Activated gamma-delta T cell treated with anti-CD3 and anti-CD28 coated beads, Interleukin-2, amount 50 U/mL, for 16 hours (primary cell): ENCODE results near the gene SLC32A1.

ENCODE experiments used
- DNase-seq: peaks from one replicate; pipeline ENCODE4 v3.0.0-alpha.2; 2020; ENCODE audit warnings: low read depth

Gene SLC32A1, protein sequence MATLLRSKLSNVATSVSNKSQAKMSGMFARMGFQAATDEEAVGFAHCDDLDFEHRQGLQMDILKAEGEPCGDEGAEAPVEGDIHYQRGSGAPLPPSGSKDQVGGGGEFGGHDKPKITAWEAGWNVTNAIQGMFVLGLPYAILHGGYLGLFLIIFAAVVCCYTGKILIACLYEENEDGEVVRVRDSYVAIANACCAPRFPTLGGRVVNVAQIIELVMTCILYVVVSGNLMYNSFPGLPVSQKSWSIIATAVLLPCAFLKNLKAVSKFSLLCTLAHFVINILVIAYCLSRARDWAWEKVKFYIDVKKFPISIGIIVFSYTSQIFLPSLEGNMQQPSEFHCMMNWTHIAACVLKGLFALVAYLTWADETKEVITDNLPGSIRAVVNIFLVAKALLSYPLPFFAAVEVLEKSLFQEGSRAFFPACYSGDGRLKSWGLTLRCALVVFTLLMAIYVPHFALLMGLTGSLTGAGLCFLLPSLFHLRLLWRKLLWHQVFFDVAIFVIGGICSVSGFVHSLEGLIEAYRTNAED

DNA sequence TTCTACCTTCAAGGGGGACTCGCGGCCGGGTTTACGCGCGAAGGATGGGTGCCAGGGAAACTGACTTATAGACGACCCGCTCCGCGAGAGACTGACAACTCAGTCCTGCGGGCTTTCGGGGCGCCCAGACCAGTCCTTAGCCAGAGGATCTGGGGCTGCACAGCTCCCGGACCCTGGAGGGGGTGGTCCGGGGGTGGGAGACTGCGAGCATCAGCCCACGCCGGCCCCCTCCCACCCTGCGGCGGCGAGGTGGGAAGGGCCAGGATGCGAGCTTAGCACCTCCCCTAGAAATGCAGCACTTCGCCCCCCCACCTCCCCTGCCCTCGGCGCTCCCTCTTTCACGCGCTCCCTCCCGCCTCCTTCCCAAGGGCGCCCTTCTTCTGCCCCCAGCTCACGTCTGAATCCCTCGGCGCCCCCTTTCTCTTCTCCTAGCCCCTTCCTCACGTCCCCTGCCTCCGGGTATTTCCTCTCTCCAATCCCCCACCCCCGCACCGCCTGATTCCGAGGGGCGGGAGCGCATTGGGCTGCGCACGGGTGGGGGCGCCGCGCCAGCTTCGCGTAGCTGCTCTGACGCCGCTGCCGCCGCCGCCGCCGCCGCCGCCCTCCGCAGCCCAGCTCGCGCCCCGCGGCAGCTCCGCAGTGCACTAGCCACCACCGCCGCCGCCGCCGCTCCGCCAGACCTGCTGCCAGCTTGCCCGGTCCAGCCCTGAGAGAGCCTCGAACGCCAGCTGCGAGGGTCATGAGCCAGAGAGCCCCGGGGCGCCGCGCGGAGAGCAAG is at the start of gene SLC32A1:
Gene SLC32A1, plus strand, starts transcription at position 639 of the 778 bp plus-strand sequence. CDS start 239 bp downstream, outside the sequence.
- no peak for DNase-seq

GRCh38 chr20:38674765-38675133 is 49.5 kb upstream of the SLC32A1 start:
- no peak for DNase-seq

GRCh38 chr20:38676576-38676975 is 47.7 kb upstream of the SLC32A1 start:
- DNase-seq: no peak

DNA sequence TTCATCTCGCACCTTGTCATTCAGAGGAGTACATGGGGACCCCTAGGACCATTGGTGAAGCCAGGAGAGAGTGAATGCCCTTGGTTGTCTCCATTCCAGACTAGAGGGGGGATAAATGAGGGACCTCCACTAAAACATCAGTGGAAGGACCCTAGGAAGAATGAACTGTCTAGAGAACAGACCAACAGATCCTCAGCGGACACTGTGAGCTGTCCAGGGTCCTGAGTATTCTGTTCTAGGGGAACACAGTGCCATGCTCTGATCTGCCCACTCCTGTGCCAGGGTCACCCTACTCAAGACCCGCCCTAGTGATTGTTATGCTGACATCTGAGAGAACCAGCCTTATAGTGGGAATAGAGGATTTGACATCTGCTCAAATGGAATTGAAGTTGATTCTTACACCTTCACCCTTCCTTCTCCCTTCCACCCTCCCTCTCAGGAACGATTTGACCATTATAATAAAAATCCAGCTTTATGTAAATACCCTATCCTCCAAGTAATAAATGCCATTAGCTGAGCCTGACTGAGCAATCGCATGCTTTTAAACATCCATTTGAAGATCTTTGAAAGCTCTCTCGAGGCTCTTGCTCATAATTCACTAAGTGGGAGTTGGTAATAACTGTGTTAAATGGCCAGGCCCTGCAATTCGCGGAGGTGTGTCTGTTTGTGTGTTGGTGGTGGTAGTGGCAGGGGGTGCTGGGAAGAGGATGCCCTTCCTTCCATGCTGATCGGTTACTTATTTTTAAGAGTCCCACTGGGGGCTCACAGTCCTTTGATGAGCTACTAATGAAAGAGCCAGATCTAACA is 43.6 kb upstream of the SLC32A1 start:
- DNase-seq: no peak

DNA sequence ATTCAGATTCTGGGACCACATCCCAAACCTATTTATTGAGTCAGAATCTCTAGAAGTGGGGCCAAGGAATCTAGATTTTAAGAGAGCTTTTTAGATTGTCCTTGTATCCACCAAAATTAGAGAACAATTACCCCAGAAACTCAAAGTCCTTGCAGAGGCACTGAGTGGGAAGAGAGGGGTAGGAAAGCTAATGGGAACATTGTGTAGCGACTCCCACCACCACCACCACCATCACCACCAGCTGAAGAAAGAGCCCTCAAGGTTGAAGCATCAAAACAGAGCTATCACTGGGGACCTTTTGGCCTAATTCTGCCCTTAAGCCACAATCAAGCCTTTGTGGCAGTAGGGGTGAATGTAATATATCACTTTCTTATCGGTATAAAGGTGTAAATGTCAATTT is 39.0 kb upstream of the SLC32A1 start:
- DNase-seq: no peak

GRCh38 chr20:38685853-38686473 is 38.3 kb upstream of the SLC32A1 start:
- DNase-seq: peak; percentile 14

DNA sequence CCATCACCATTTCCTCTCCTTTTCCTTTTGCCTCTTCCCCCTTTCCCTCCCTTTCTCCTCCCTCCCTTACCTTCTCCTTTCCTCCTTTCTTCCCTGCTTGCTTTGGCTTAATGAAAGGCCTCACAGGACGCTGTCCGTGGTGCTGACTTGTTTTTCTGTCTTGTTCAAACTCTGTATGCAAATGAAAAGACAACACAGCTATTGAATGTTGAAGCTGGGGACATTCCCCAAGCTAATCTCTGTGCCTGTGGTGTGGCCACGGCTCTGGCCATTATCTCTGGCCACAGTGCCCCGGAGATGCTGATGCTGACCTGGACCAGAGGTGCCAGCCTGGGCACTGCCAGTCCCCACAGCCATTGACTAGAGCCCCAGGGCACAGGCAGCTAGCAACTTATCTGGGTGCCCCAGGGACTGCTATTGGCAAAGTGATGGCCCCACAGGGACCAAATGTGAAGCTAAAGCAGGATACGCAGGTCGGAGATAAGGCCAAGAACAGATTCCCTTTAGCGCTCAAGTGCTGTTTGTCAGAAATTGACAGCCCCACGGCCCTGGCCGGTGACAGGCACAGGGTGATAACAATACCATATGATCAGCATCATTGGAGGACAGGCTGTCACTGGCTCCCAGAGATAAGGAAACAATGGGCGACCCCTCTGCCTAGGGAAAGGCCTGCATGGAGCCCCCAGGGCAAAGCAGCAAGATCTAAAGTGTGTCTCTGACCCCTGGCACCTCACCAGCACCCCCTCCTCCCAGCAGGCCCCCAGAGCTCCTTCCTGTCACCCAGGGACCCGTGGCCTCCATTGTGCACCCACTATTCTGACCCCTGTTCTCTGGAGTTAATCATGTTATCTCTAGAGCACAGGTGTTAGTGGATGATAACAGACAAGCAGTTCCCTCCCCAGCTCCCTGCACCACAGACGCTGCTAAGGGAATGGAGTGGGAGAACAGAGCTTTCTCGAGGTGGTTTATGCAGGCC is 31.6 kb upstream of the SLC32A1 start:
- DNase-seq: peak; percentile 27

DNA sequence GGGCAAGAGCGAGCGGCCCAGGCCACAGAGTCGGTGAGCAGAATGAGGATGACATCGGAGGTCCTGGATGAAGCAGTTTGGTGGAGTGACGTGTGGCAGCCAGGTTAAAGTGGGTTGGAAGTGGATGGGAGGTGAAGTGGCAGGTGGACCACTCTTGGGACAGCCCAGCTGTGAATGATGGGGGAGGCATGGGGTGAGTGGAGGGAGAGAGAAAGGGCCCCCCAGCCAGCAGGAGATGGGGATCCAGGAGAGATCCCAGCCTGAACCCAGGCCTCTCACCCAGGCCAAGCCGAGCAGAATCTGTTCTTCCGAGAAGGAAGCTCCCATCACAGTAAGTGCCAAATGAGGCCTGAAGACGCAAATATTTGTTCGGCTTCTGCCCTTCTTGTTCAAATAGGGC is 27.0 kb upstream of the SLC32A1 start:
- no peak for DNase-seq

DNA sequence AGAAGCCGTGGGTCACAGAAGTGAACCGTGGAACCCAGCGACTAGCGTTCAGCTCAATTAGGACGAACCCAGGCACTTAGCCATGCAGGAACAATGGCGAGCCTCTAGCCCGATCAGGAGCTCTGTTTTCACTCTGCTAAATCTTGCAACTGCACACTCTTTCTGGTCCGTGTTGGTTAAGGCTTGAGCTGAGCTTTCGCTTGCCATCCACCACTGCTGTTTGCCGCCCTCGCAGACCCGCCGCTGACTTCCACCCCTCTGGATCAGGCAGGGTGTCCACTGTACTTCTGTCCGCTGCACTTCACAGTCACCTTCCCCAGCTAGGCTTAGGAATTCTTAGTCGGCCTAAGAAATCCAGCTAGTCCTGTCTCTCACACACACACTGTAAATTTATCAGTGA is 25.7 kb upstream of the SLC32A1 start:
- DNase-seq: no peak

DNA sequence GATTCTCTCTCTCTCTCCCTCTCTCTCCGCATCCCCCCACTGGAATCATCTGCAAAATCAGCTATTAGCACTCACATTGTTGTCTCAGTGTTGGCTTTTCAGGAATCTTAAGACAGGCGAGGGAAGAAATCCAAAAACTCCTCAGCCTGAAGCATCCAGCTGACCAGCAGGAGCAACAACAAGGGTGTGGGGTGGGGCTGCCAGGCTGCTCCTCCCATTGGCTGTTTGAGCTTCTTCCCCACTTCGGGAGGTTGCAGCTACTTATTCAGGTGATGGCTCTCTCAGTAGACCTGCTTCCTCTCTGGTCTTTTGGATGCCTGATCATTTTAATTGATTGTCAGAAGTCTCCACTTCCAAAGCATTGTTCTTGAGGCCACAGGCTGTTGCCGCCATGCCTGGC is 24.1 kb upstream of the SLC32A1 start:
- no peak for DNase-seq

DNA sequence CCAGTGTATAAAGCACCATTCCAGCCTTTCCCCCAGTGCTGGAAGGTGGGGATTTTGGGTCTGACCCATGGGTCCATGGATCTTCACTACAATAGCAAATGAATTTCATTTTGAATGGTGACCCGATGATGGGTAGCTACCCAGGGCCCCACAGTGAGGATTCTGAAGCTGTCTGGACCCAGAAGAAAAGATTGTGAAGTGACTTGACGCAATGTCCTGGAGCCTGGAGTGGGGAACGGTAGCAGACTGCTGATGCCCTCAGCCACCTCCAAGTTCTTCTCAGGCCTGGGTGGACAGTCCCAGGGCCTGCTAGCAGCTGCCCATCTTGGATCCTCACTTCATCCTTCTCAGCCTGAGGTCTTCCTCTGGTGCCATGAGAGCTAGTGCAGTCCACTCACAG is 23.4 kb upstream of the SLC32A1 start:
- DNase-seq: no peak

- DNase-seq: no peak
These were observed 20.8 kb upstream of the SLC32A1 start for GRCh38 chr20:38703526-38703925.

GRCh38 chr20:38704136-38704535 is 20.1 kb upstream of the SLC32A1 start:
- no peak for DNase-seq

GRCh38 chr20:38706509-38706908 is 17.8 kb upstream of the SLC32A1 start:
- no peak for DNase-seq

GRCh38 chr20:38714308-38714707 is 10.0 kb upstream of the SLC32A1 start:
- no peak for DNase-seq

GRCh38 chr20:38715646-38716045 is 8.6 kb upstream of the SLC32A1 start:
- DNase-seq: no peak

GRCh38 chr20:38722683-38723016 is 1.6 kb upstream of the SLC32A1 start:
- no peak for DNase-seq

GRCh38 chr20:38723017-38723847 is 1.1 kb upstream of the SLC32A1 start:
- DNase-seq: no peak

GRCh38 chr20:38724626-38725147 is 401 bp downstream of the SLC32A1 start:
- DNase-seq: no peak
